Activated B cell treated with CpG ODN at 0.5 μM for 24 hours (primary cell): ENCODE results near the gene APLP2. TPM values are rescaled to one million over a fixed set of nuclear protein-coding genes. Genes with fewer than 3 reads are reported as not detected.

Experiments
- ATAC-seq: fragments of 200-7000 bp; cut with Tn5 transposase; one replicate; pipeline ENCODE4 v1.10.0; 2021; ENCODE audit warnings: low read depth, mild to moderate bottlenecking, moderate library complexity
- CTCF ChIA-PET: fragments of 350-600 bp; sonication (Branson Sonifier 250); formaldehyde crosslinking; loops from one replicate; lab custom pipeline; 2021; ENCODE audit warnings: antibody characterized with exemption; lab: Charles Lee
- POLR2A ChIA-PET: fragments of 350-600 bp; sonication (Branson Sonifier 250); formaldehyde crosslinking; loops from one replicate; lab custom pipeline; 2021; ENCODE audit warnings: antibody characterized with exemption; lab: Charles Lee
- DNase-seq: peaks from one replicate; pipeline ENCODE4 v3.0.0; 2022
- H3K27ac Mint-ChIP-seq: one replicate; pipeline ENCODE4 v1.8.0; 2020; ENCODE audit warnings: mixed read lengths
- H3K27me3 Mint-ChIP-seq: one replicate; pipeline ENCODE4 v1.8.0; 2021; ENCODE audit warnings: mixed read lengths
- H3K36me3 Mint-ChIP-seq: one replicate; pipeline ENCODE4 v1.8.0; 2021; ENCODE audit warnings: low read depth, mixed read lengths
- H3K4me1 Mint-ChIP-seq: one replicate; pipeline ENCODE4 v1.8.0; 2021; ENCODE audit warnings: mixed read lengths
- H3K4me3 Mint-ChIP-seq: one replicate; pipeline ENCODE4 v1.8.0; 2020; ENCODE audit warnings: mild to moderate bottlenecking, mixed read lengths
- H3K9me3 Mint-ChIP-seq: one replicate; pipeline ENCODE4 v1.8.0; 2020; ENCODE audit warnings: mixed read lengths
- intact Hi-C: fragments of 100-400 bp; cut with micrococcal nuclease; formaldehyde crosslinking; loops from one replicate; pipeline ENCODE4 v1.15.1; 2024
- total RNA-seq: library from RNA; stranded (reverse); gene quantifications from 2 replicates; pipeline ENCODE4 v1.2.3, GENCODE V29; 2022
- TF ChIP-seq, protein P1 (sequence below): fragments of 200-600 bp; IDR thresholded peaks from one replicate; pipeline ENCODE4 v1.8.0; 2022; ENCODE audit warnings: antibody characterized with exemption, mild to moderate bottlenecking

Gene APLP2
- total RNA-seq, 1 donor from 2014 or later = 50.8 TPM

DNA sequence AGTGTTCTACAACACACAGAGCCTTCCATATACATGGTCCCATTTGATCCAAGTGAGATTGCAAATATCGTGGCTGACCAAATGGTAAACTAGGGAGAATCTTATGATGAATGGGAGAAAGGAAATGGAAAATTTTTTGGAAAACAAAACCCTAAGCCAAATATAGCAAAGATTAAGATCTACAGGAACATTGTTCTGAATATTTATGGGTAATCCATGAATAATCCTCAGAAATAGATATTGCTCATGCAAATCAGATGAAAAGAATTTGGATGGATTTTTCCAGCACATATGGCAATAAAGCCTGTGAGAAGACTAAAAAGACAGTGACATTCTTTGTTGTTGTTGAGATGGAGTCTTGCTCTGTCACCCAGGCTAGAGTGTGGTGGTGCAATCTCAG lies 45.3 kb upstream of the APLP2 start:
- Mint-ChIP-seq H3K9me3 (no peaks in the 10 kb centered on the region), H3K4me1 (peaks cover 15% of the 10 kb centered on the region), H3K4me3 (no peak overlapping the region), H3K36me3 (no peaks in the 10 kb centered on the region), H3K27ac (no peak overlapping the region), H3K27me3 (peaks cover 43% of the 10 kb centered on the region)
- POLR2A ChIA-PET = interaction anchor here (0.7 kb wide), 1 partner anchor 14 kb away, joined by 4 read pairs; no protein-coding TSS in a partner anchor
- ATAC-seq (no peak), DNase-seq (no peak)
- CTCF ChIA-PET = no interaction called here
- intact Hi-C loops = no loop called here
- TF ChIP-seq, protein P1, sequence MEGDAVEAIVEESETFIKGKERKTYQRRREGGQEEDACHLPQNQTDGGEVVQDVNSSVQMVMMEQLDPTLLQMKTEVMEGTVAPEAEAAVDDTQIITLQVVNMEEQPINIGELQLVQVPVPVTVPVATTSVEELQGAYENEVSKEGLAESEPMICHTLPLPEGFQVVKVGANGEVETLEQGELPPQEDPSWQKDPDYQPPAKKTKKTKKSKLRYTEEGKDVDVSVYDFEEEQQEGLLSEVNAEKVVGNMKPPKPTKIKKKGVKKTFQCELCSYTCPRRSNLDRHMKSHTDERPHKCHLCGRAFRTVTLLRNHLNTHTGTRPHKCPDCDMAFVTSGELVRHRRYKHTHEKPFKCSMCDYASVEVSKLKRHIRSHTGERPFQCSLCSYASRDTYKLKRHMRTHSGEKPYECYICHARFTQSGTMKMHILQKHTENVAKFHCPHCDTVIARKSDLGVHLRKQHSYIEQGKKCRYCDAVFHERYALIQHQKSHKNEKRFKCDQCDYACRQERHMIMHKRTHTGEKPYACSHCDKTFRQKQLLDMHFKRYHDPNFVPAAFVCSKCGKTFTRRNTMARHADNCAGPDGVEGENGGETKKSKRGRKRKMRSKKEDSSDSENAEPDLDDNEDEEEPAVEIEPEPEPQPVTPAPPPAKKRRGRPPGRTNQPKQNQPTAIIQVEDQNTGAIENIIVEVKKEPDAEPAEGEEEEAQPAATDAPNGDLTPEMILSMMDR = no peak

DNA sequence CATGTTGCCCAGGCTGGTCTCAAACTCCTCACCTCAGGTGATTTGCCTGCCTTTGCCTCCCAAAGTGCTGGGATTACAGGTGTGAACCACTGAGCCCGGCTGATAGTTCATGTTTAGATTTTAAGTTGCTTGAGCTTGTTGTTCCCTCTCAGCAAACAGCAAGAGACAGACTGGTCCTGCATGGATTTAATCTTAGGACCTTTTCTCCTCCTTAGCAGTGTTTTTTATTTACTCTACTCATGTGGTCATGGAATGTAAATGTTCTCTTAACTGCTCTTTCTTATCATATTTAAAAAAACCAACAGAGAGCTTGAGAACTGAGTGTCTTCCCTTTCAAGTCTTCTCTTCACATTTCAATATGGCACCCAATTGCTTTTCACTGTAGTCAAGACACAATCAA lies 44.3 kb upstream of the APLP2 start:
- POLR2A ChIA-PET = no interaction called here
- H3K4me1 Mint-ChIP-seq = peaks cover 15% of the 10 kb centered on the region
- CTCF ChIA-PET = no interaction called here
- peaks cover 40% of the 10 kb centered on the region for H3K27me3 Mint-ChIP-seq
- H3K27ac Mint-ChIP-seq = no peak overlapping the region
- intact Hi-C loops = no loop called here
- H3K4me3 Mint-ChIP-seq = no peak overlapping the region
- TF ChIP-seq, protein P1 = no peak
- no peaks in the 10 kb centered on the region for H3K36me3 Mint-ChIP-seq
- H3K9me3 Mint-ChIP-seq = no peaks in the 10 kb centered on the region
- DNase-seq (no peak), ATAC-seq (no peak)

DNA sequence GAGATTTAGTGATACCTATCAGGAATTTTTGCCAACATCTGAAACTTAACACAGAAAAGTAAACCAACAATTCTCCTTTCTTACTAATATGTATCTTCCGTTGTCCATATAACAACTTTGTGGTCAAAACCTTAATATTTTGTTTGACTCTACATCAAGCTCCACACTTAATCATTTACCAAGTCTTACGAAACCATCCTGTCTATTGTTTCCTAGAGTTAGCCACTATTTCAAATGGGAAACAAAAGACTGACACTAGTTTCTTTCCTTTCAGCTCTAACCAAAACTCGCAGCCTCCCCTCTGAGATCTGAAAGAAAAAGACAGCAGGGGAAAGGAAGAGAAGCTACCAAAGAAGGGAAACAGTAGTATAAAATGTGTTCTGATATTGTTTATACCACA lies 40.6 kb upstream of the APLP2 start:
- Mint-ChIP-seq H3K4me1 (no peaks in the 10 kb centered on the region), H3K9me3 (no peaks in the 10 kb centered on the region), H3K4me3 (no peak overlapping the region), H3K36me3 (no peaks in the 10 kb centered on the region), H3K27me3 (peaks cover 32% of the 10 kb centered on the region), H3K27ac (no peak overlapping the region)
- ChIA-PET CTCF (no interaction called here), POLR2A (no interaction called here)
- no peak for DNase-seq
- TF ChIP-seq, protein P1 = no peak
- ATAC-seq = no peak
- intact Hi-C loops = no loop called here

DNA sequence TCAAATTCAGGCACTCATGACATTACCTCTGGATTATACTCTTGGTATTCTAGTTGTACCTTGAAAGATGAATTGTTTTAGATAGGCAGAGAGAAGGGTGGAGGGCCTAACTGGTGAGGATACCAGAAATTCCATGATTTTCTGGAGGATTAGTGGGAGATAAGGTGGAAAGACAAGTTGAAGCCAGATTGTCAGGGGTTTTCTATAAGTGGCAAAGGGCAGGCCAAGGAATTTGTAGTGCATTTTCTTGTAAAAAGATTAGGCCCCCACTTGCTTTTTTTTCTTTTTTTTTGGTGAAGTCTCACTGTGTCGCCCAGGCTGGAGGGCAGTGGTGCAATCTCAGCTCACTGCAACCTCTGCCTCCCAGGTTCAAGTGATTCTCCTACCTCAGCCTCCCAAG lies 38.6 kb upstream of the APLP2 start:
- TF ChIP-seq, protein P1 = no peak
- no peak overlapping the region for H3K27ac Mint-ChIP-seq
- ATAC-seq (no peak), DNase-seq (no peak)
- H3K9me3 Mint-ChIP-seq = no peaks in the 10 kb centered on the region
- H3K27me3 Mint-ChIP-seq = peaks cover 24% of the 10 kb centered on the region
- POLR2A ChIA-PET = no interaction called here
- no peak overlapping the region for H3K4me3 Mint-ChIP-seq
- intact Hi-C loops = loop anchor here (5.0 kb wide), 1 partner anchor 36 kb away; the partner anchor contains the start of gene APLP2
- no peaks in the 10 kb centered on the region for H3K36me3 Mint-ChIP-seq
- no peaks in the 10 kb centered on the region for H3K4me1 Mint-ChIP-seq
- CTCF ChIA-PET = no interaction called here

DNA sequence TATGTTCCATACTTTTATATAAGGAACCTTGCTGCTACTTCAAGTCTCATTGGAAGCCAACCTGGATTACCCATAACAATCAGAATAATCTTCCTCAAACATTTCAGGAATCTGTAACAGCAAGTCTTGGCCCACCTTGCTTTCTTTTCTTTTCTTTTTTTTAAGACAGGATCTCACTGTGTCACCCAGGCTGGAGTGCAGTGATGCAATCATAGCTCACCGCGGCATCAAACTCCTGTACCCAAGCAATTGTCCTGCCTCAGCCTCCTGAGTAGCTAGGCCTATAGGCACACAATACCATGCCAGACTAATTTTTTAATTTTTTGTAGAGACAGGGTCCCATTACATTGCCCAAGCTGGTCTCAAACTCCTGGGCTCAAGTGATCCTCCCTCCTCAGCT lies 37.7 kb upstream of the APLP2 start:
- intact Hi-C loops = loop anchor here (5.0 kb wide), 1 partner anchor 35 kb away; the partner anchor contains the start of gene APLP2
- H3K9me3 Mint-ChIP-seq = no peaks in the 10 kb centered on the region

More for the DNA sequence above, 37.7 kb upstream of the APLP2 start:
- ChIA-PET POLR2A (no interaction called here), CTCF (no interaction called here)
- H3K4me1 Mint-ChIP-seq = no peaks in the 10 kb centered on the region
- DNase-seq = no peak
- peaks cover 26% of the 10 kb centered on the region for H3K27me3 Mint-ChIP-seq
- TF ChIP-seq, protein P1 = no peak
- no peaks in the 10 kb centered on the region for H3K36me3 Mint-ChIP-seq
- no peak overlapping the region for H3K27ac Mint-ChIP-seq
- no peak overlapping the region for H3K4me3 Mint-ChIP-seq
- no peak for ATAC-seq
